ENCODE data around the gene RIN1.

DNA sequence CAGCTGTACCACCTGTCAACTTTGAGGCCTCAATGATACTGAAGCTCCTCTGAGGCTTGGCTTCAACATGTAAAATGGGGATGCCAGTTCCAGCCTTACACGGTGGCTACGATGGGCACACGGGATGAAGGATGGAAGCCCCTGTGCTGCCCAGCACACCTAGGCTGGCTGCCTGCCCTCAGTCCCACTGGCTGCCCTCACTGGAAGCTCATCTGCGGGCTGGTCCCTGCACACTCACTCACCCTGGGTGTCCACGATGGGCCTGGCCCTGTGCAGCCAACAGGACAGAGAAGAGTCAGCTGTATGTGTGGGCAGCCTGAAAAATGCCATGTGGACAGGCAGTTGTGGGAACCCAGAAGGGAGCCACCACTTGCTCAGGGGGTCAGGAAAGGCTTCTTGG, 49.5 kb downstream of the RIN1 start:
- TF ChIP-seq, protein P1, sequence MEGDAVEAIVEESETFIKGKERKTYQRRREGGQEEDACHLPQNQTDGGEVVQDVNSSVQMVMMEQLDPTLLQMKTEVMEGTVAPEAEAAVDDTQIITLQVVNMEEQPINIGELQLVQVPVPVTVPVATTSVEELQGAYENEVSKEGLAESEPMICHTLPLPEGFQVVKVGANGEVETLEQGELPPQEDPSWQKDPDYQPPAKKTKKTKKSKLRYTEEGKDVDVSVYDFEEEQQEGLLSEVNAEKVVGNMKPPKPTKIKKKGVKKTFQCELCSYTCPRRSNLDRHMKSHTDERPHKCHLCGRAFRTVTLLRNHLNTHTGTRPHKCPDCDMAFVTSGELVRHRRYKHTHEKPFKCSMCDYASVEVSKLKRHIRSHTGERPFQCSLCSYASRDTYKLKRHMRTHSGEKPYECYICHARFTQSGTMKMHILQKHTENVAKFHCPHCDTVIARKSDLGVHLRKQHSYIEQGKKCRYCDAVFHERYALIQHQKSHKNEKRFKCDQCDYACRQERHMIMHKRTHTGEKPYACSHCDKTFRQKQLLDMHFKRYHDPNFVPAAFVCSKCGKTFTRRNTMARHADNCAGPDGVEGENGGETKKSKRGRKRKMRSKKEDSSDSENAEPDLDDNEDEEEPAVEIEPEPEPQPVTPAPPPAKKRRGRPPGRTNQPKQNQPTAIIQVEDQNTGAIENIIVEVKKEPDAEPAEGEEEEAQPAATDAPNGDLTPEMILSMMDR (IDR thresholded peaks at IDR 0.05), result no peak
- TF ChIP-seq EZH2 (IDR thresholded peaks at IDR 0.05; ENCODE audit: borderline replicate concordance, insufficient read depth, low read depth, low read length, poor library complexity, severe bottlenecking), result no peak
